Subcutaneous adipose tissue (tissue), 4 donors: ENCODE data around the gene PTPN20. TPM values are rescaled to one million over a fixed set of nuclear protein-coding genes. Genes with fewer than 3 reads are reported as not detected.

Experiments used
- total RNA-seq, 4 donors: library from RNA; depleted of rRNA; stranded (reverse); fragments of >200 nt; gene quantifications; one replicate each; pipeline ENCODE4 v1.1.0, GENCODE V29; 2016
- TF ChIP-seq, protein P1 (sequence below): fragments of 450-650 bp; IDR thresholded peaks from one replicate; pipeline ENCODE4 v1.5.1; 2016; ENCODE audit warnings: low read depth, mild to moderate bottlenecking, control low read depth, antibody characterized with exemption, moderate library complexity

PTPN20 gene
- total RNA-seq, 4 donors from 2014 or later = 1.1 to 4.2 (median 1.2) TPM; not detected in 1

DNA sequence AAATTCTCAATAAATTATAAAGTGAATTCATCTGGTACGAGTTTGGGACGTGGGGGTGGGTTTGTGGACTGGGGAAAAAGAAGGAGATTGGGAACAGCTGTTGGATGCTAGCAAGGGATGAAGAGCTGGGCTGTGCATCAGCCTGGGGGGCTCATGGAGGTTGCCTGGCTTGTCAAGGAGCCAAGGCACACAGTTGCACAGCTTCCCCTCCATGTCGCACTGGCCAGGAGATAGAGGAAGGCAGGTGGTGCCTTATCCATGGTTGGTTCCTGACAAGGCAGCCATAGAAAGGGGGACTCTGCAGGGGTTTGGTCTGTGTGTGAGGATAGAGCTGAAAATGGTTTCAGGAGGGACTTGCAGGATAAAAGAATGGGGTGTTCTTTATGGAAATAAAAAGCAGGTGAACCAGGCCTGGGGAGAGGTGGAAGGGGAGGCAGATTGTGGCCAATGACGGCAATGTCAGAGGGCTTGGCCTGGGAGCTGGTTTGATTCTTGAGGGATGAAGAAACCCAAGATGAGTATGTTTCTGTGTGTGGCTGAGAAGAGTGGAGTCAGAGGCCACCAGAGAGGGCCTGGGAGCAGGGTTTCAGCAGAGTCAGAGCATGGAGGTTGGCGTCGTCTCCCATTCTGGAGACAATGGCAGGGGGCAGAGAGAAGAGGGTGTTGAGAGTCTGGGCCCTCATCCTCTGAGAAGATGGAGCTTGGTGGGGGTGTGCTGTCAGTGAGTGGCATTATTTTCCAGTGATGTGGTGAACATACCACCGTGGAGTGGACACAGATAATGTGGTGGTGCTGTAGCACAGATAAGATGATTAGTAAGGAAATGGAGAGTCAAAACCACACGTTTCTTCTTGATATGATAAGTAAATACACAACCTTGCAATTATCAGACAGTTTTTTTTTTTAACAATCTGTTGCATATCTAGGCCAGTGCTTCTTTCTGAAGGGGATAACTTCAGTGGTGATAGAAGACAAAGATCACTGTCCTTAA, 108.2 kb downstream of the PTPN20 start:
- TF ChIP-seq, protein P1, sequence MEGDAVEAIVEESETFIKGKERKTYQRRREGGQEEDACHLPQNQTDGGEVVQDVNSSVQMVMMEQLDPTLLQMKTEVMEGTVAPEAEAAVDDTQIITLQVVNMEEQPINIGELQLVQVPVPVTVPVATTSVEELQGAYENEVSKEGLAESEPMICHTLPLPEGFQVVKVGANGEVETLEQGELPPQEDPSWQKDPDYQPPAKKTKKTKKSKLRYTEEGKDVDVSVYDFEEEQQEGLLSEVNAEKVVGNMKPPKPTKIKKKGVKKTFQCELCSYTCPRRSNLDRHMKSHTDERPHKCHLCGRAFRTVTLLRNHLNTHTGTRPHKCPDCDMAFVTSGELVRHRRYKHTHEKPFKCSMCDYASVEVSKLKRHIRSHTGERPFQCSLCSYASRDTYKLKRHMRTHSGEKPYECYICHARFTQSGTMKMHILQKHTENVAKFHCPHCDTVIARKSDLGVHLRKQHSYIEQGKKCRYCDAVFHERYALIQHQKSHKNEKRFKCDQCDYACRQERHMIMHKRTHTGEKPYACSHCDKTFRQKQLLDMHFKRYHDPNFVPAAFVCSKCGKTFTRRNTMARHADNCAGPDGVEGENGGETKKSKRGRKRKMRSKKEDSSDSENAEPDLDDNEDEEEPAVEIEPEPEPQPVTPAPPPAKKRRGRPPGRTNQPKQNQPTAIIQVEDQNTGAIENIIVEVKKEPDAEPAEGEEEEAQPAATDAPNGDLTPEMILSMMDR = no peak

DNA sequence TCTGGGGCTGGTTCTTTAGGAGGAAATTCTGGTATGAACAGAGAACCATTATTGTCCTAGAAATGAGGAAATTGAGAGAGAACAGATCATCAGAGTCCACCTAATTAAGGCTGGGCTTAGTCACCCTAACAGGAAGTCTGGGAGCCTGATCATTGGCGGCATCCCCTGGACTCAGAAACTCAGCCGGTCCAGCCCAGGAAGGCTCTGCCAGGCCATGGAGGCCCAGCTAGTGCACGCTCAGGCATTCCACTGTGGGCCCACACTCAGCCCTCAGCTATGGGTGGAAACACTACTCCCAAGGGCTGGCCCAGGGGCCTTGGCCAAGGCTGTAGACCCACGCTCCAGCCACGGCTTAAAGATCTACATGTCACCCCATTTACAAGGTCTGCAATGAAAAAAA, 109.2 kb downstream of the PTPN20 start:
- TF ChIP-seq, protein P1 = no peak

DNA sequence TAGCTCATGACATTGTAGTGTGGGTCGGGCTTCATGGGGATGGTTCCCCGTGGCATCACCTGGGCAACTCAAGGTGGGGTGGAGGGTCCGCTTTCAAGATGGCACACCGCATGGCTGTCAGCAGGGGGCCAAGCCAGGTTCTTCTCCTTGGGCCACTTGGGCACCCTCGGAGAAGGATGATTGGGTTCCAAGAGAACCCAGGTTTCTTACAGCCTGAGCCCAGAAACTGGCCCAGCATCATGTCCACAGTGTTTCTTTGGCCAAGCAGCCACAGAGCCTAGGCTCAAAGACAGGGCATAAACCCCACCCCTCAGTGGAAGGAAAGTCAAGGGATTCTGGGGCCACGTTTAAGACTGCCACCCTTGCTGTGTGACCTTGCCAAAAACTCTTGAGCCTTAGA, 110.6 kb downstream of the PTPN20 start:
- TF ChIP-seq, protein P1 = no peak

DNA sequence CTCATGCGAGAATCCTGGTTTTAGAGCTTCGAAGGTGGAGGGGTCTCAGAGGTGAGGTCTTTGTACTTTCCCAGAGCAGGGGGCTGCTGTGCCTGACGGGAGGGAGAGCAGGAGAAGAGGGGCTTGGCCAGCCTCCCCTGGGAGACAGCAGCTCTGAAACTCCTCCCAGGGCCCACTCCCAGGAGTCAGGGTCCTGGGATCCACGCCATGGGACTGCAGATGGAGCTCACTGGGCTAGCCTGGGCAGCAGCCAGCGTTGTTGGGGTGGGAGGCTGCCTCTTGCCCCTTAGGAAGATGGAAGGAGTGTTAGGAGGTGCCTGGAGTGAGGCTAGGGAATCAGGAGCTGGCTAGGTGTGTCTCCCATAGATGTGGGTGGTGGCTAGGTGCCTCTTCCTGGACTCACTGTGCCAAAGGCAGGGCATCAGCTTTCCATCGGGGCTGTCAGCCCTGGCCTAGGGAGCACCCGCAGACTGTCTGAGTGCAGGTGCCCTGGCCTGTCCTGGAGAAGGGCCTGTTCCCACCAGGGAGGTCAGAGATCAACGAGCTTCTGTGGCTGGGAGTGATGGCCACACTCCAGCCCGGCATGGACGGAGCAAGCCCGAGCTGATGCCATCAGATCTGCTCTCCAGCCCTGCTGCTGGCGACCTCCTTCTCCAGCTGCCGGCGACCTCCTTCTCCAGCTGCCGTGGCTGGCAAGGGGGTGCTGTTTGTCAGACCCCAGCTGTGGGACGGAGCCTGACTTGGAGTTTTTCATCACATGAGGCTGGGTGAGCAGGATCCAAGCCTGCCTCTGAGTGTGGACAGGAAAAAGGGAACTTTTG, 111.3 kb downstream of the PTPN20 start:
- TF ChIP-seq, protein P1 = no peak

DNA sequence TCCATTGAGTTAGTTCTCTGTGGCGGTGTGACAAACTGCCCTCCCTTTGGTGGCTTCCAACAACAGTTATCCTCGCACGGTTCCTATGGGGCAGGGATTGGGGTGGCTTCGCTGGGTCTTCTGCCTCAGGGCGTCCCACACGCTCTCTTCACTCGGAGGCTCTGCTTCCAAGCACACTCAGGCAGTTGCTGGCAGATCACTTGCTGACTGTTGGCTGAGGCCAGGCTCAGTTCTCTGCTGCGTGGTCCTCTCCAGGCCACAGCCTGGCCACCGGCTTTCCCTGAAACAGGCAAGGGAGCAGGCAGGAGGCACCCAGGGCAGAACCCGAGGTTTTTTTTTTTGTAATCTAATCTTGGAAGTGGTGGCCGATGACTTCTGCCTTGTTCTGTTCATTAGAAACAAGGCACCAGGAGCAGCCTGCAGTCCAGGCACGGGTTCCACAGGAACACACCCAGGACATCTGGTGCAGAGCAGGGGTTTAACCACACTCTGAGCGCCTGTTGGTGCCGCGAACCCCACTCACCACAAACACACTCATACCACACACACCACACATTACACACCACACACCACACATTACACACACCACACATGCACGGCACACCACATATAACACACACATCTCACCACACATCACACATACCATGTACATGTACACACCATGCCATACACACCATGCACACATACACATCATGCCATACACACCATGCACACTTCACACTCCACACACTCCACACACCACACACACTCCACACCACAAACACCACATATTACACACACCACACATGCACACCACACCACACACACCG, 112.2 kb downstream of the PTPN20 start:
- TF ChIP-seq, protein P1 = no peak

DNA sequence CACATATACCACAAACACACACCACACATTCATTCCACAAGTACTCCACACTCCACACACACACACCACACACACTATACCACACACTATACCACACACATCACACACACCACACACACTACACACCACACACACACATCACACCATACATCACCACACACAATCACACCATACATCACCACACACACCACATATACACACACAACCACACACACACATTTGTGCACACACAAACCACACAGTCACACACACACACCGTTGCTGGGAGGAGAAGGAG, 112.8 kb downstream of the PTPN20 start:
- TF ChIP-seq, protein P1 = no peak
